Fibroblast of the aortic adventitia (primary cell): ENCODE data around the gene HSF4. TPM values are rescaled to one million over a fixed set of nuclear protein-coding genes. Genes with fewer than 3 reads are reported as not detected.

Source experiments
- DNase-seq: peaks from one replicate; pipeline ENCODE4 v3.0.0-alpha.2; 2010; ENCODE audit warnings: low read depth
- H3K4me3 ChIP-seq: 2 replicates; pipeline ENCODE4 v1.5.1; 2011; ENCODE audit warnings: low read depth, mild to moderate bottlenecking, control low read depth, low read length, moderate library complexity
- CTCF ChIP-seq: IDR thresholded peaks from 2 replicates; pipeline ENCODE4 v1.5.1; 2011; ENCODE audit warnings: mild to moderate bottlenecking, low read length, control low read depth, inconsistent platforms; ENCODE audit not compliant: insufficient read depth
- total RNA-seq: library from RNA; depleted of rRNA; stranded (reverse); fragments of >200 nt; gene quantifications from 2 replicates; pipeline ENCODE4 v1.2.3, GENCODE V29; 2012; ENCODE audit warnings: low replicate concordance

Gene HSF4
- total RNA-seq, 1 donor = 6.4 TPM

- peak; percentile 59 for DNase-seq
- H3K4me3 ChIP-seq = peak overlapping the region; percentile 73
- no peak for TF ChIP-seq CTCF
Measured at GRCh38 chr16:67150047-67150832, 14.3 kb upstream of the HSF4 start.

GRCh38 chr16:67150833-67151396, 13.6 kb upstream of the HSF4 start, which contains the start of gene B3GNT9:
B3GNT9 (minus strand) TSS chr16:67150998; CDS start chr16:67150485, 513 bp downstream.
- DNase-seq = peak; percentile 80
- TF ChIP-seq CTCF = no peak
- H3K4me3 ChIP-seq = peak within 1 kb of the TSS; percentile 73

GRCh38 chr16:67151431-67152097, 13.0 kb upstream of the HSF4 start:
- peak overlapping the region; percentile 73 for H3K4me3 ChIP-seq
- no peak for TF ChIP-seq CTCF
- no peak for DNase-seq

GRCh38 chr16:67154578-67155294, 9.8 kb upstream of the HSF4 start:
- DNase-seq = no peak
- TF ChIP-seq CTCF = no peak
- no peak overlapping the region for H3K4me3 ChIP-seq

- peak; percentile 73 for DNase-seq
- no peak overlapping the region for H3K4me3 ChIP-seq
- peak; percentile 67 for TF ChIP-seq CTCF
Measured at GRCh38 chr16:67155295-67156142, 9.0 kb upstream of the HSF4 start.
